Frontal cortex (tissue), 4 donors: Measurements from ENCODE around the gene ZNF746. TPM values are rescaled to one million over a fixed set of nuclear protein-coding genes. Genes with fewer than 3 reads are reported as not detected.

Experiments
- DNase-seq, 2 donors: peaks; one replicate each; pipeline ENCODE4 v3.0.0; 2012; ENCODE audit warnings: low spot score in 2 of 2
- FAIRE-seq: peaks from 2 replicates; lab custom pipeline; 2012; peaks lifted over from hg19 to GRCh38; lab: Jason Lieb, UNC
- total RNA-seq: library from RNA; depleted of rRNA; stranded (reverse); fragments of >200 nt; gene quantifications from one replicate; pipeline ENCODE4 v1.2.3, GENCODE V29; 2014
- donor health status: control.
- donor health status: control.
- donor health status: control.

The ZNF746 gene
- total RNA-seq, 1 donor from 2014 or later, result 23.2 TPM

DNA sequence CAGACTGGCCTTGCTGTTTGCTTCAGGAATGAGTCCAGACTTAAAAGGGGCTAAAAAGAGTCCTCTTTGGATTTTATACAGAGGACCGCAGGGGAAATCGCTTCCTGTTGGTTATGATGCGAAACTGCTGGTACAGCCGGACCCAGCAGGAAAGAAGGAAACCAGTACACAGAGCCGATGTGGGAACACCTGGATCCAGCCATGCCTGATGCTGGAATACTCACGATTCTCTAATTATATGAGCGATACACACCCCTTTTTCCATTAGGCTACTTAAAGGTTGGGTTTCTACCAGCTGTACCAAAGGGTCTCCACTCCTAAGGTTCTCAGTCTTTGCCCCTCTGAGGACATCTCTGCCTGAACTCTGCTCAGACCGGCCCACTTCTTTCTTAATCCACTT lies 64.5 kb downstream of the ZNF746 start:
- FAIRE-seq, result no peak

DNA sequence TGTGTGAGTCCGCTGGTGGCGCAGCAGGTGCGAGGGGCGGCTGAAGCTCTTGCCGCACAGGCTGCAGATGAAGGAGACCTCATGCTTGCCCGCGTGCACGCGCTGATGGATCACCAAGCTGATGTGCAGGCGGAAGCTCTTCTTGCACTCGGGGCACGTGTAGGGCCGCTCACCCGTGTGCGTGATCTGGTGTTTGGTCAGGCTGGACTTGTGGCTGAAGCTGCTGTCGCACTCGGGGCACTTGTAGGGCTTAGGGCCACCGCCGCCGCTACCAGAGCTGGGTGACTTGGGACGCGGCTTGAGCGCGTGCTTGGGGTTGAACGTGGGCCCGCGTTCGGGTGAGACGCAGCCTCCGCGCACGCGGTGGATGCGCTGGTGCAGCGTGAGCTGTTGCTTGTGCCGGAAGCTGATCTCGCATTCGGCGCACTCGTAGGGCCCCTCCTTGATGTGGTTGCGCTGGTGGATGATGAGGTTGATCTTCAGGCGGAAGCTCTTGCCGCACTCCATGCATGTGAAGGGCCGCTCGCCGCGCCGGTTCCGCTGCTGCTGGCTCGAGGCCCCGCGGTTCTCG lies 65.4 kb downstream of the ZNF746 start:
- no peak for DNase-seq
- no peak for FAIRE-seq

More for the DNA sequence above, 64.5 kb downstream of the ZNF746 start:
- no peak for DNase-seq

DNA sequence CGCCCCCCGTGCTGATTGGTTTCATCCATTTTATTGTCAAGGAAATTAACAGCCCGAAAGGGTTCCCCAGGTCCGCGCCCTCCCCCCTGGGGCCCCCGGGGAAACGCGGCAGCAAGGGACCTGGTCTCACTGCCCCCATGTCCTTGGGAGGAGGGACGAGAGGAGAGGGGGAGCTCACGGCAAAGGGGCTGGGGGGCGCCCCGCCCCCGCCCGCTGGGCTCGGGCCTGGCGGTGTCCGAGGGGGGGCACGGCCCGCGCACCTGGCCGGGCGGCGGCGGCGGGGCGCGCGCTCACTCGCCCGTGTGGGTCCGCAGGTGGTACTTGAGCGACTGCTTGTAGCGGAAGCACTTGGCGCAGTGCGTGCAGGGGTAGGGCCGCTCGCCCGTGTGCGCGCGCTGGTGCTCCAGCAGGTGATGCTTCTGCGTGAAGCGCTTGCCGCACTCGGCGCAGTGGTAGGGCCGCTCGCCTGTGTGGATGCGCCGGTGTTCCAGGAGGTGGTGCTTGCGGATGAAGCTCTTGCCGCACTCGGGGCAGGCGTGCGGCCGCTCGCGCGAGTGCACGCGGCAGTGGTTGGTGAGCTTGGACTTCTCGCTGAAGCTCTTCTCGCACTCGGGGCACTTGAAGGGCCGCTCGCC lies 66.0 kb downstream of the ZNF746 start:
- FAIRE-seq, result no peak
- DNase-seq, result no peak

DNA sequence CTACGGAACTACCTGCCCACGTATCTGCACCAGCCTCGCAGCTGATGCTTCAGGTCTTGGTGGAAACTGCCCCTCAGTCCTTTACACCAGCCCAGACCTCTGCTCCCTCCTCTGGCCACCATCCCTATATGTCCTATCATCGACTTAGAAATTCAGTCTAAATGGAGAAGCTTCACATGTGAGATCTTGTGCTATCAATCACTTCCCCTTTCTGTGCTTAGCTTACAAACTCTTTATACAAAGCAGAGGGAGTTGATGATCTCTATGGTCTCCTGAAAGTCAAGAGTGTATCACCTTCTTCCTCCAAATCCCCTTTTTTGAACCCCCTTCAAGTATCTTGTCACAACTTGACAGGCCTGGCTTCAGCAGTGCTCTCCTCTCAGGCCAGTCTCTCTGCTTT lies 67.4 kb downstream of the ZNF746 start:
- FAIRE-seq, result no peak
- DNase-seq, result no peak

DNA sequence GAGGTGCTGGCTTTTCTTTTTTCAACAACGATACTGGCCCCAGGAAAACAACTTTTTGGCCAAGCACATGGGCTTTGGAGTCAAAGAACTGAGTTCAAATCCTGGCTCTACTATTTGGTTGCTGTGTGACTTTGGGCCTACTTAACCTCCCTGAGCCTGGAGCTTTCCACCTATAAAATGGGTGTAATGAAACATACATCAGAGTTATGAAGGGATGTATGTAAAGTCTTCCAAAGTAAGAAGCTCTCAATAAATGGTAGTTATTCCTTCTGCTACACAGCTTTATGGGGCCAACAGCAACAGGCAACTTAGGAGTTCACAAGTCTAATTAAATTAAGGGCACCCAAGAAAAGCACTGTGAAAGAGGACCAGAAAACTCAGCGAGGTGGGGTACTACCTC lies 69.7 kb downstream of the ZNF746 start:
- no peak for FAIRE-seq
- DNase-seq, result no peak

DNA sequence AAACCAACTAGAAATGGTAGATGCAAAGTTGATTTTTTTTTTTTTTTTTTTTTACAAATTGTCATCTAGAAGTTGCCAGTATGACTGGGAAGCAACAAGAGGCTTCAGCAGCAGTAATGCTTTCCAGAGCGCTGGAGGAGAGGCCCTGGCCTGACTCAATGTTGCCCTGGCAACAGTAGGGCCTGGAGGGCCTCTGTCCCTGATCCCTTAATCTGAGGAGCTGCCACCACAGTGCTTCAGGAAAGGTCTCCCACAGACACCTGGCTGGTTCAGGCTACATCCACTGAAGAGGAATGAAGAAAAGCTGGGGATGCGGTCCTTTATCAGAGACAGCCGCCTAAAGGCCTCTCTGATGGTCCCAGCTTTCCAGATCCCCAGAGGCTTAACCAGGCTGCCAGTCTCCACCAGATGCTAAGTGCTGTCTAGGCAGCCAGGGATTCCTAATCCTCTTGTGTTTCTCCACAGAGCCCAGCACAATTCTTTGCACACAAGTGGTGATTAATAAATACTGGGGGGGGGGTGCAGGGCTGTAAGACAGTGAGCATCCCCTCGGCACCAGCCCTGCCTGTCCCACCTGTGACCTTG lies 70.4 kb downstream of the ZNF746 start:
- DNase-seq (no peak), FAIRE-seq (no peak)

DNA sequence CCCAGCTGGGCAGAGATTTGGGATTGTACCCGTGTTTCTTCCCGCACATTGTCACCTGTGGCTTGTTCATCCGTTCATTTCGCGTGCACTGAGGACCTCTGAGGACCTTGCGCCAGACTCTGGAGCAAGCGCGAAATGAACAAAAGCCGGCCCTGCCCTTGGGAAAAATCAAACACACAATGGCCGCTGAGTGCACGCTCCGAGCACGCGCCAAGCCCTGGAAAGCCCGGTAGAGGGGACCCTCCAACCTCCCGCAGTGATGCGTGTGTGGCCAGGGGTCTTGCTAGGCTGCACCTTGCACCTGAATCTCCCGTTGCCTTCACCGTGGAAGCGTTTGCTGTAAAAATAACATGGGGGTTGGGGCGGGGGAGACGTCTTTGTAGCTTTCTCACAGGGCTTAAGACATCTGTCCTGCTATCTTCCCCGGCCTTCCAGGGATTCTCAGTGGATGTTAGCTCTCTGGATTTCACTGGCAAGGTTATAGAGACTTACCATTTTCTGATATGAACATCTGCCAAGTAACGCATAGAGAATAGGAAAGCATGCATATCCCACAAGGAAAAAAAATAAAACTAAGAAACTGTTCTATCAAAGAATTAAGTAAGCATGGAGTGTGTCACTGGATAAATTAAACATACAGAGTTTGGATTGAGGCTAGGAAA lies 74.0 kb downstream of the ZNF746 start:
- FAIRE-seq (no peak), DNase-seq (no peak)

DNA sequence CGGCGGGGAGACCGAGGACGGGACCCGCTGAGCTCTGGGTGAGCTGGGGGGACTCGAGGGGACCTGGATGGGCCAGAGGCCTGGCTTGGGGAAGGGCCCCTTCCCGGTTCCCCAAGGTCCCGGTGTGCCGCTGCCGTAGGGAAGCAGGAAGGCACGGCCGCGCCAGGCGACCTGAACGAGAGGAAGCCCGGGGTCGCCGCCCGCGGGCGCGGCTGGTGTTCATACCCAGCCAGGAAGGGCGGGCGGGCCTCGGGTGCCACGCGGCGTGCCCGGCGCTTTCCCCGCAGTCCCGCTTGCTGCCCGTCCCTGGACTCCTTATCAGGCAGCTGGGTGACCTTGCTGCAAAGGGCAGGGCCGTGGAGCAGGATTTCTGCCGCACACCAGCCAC lies 74.7 kb downstream of the ZNF746 start:
- DNase-seq (no peak), FAIRE-seq (no peak)

Other genes with a start within 250 kb of the ZNF746 start
- 12.2 TPM for gene ZNF783, start 235.6 kb downstream of the ZNF746 start, total RNA-seq
- gene ZNF777, start 36.7 kb downstream of the ZNF746 start, total RNA-seq, result 4.5 TPM